Measurements from ENCODE around the gene PPIL4.

- TF ChIP-seq CTCF (IDR thresholded peaks at IDR 0.05) (no peak), POLR2A (IDR thresholded peaks at IDR 0.05) (no peak)
These were observed 21.3 kb upstream of the PPIL4 start for GRCh38 chr6:149567194-149567586.

Measured in uterus (tissue), 2 donors.